ENCODE measurements around the gene SLC25A21.

SLC25A21 gene

DNA sequence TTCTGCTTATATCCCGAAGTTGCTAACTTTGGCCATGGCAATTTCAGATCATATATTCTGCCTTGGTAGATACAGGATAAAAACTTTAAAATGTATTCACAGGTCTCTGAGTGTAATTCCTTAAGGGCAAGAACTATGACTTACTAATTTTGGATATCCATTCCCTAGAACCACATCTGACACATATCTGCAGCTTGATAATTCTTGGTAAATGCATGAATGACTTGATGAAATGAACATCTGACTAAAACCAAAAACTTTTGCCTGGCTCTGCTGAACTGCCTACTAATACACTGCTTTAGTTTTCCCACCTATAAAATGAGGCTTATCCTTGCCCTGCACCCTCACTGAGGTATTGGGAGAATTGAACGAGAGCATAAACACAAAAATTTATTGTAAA is 32.2 kb downstream of the SLC25A21 start:
- no peak for DNase-seq

DNA sequence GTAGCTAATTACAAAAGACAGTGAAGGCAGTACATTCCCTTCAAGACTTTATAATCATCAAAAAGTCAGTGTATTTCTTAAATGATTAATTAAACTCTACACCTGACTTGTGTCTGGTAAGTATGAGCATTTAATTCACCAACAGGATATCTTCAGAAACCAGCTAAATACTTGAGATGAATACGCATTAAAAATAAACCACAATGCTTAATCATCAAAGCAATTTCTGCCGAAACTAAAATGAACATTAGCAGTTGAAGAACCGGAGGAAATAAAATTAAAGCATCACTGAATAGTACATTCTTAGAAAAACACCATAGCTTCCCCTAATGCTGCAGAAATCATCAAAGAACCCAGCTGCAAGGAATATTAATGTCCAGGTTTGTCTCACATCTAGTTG is 32.7 kb downstream of the SLC25A21 start:
- DNase-seq: no peak

DNA sequence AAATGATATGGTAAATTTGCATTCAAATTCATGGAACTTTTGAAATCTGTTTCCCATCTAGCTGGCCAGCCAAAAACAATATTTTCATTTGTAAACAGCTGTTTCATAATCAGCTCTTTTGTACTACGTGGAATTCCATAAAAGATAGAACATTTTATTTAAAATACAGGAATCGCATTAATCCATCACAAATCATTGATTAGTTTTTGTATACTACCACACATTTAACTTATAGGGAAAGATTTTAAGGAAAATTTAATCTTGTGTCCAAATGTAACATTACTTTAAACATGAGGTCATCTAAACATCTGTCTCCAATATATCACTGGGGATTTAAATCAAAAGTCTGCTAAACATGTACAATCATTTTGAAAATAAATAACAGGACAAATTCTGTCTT is 33.5 kb downstream of the SLC25A21 start:
- no peak for DNase-seq

DNA sequence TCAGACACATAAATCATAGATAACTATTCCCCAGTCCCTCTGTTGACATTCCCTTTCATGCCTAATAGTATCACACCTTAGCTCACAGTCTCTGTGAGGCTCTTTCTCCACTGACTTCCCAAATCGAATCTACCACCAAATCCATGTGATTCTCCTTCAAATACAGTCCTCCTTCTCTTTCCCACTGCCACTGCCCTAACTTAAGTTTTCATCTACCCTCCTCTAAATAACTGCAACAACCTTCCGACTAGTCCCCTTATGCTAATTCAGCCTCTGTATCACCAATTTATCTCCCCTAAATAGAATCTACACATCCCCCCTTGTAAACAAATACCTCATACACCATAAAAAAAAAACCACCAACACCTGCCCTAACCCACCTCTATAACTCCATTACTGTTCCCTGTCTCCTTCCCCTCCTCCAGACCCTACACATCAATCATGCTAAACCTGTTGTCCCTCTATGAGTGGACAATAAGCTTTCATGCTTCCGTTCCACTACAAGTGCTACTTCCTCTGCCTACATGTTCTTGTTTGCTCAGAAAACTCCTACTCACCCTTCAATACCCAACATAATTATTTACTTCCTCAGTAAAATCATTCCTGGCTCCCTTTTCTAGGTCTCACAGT is 39.0 kb downstream of the SLC25A21 start:
- no peak for DNase-seq

DNA sequence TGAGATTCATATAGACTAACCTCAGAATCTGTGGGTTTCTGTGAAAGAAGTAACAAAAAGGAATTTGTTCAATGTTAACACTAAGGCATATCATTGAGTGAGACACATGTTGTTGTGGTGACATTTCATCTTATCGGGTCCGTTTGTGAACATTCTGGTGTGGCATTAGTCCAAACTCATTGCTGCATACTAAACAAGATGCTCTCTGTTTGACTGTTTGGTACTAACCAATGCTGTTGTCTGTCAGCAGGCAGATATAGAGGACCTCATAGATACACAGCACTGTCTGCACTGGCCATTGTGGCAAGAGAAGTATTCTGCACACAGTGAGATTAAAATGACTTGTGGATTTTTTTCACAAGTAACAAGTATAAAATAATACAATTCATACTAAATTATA is 41.2 kb downstream of the SLC25A21 start:
- no peak for DNase-seq

DNA sequence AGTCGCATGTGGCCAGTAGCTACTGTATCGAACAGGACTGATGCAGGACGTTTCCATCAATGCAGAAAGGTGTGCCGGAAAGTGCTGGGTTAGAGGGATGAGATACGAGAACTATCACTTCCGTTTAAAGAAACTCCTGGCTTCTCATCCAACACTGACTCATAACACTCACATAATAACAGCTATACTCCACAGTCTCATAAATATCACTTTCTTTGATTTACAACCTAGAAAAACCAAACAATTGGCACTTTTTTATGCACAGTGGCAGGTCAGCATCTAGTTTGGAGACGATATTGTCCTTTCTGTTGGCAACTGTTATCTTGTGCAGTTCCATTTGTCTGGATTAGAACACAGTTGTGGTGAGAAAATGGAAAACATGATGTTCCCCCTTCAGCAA is 43.4 kb downstream of the SLC25A21 start:
- DNase-seq: no peak

DNA sequence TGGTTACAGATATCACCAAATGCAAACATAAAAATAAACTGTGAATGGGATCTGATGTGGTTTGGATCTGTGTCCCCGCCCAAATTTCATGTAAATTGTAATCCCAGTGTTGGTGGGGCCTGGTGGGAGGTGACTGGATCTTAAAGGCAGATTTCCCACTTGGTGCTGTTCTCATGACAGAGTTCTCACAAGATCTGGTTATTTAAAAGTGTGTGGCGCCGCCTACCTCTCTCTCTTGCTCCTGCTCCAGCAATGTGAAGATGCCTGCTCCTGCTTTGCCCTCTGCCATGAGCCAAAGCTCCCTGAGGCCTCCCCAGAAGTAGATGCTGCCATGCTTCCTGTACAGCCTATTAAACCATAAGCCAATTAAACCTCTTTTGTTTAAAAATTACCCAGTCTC is 47.8 kb downstream of the SLC25A21 start:
- DNase-seq: no peak

DNA sequence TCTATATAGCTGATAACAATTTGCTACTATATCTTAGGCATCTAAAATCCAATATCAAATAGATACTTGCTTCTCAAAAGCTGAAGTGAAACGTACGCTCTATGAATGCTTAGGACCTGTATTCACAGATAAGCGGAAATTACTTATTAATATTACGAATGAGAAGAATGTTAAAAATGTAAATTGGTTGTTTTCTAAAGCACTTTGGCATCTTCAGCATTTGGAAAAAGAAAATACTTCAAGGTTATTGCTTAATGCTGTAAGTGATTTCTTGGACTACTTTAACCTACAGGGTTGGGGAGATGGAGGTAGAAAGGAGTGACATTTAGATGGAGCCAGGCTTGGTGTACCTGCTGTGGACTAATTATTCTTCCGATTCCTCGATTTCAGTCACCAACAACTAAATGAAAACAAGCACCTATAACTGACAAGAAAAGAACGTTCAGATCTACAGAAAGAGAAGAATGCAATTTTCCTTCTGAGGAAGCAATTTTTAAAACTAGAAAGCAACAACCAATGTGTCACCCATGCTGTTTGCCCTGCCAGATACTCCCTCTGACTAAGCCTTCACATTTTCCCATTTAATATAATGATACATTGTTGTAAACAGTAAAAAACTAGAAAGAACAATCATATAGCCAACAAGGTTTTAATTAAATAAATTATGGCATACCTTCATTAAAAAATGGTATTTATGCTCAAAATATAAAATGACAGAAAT is 49.3 kb downstream of the SLC25A21 start:
- DNase-seq: no peak

DNA sequence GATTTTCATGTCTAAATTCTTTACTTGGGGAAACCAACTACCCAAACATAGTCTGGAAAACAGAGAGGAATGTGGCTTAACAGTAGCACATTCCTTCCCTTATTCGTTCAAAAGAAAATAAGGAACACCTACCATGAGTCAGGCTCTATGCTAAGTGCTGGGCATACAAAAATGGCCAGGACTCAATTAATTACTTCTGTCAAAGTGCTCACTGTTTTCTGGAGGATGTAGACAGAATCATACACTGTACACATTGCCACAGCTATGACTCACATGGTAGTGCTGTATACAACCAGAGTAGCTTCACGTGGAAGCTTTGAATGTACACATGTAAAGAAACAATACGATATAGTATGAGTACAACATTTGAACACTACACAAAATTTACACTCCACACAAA is 50.1 kb downstream of the SLC25A21 start:
- no peak for DNase-seq

DNA sequence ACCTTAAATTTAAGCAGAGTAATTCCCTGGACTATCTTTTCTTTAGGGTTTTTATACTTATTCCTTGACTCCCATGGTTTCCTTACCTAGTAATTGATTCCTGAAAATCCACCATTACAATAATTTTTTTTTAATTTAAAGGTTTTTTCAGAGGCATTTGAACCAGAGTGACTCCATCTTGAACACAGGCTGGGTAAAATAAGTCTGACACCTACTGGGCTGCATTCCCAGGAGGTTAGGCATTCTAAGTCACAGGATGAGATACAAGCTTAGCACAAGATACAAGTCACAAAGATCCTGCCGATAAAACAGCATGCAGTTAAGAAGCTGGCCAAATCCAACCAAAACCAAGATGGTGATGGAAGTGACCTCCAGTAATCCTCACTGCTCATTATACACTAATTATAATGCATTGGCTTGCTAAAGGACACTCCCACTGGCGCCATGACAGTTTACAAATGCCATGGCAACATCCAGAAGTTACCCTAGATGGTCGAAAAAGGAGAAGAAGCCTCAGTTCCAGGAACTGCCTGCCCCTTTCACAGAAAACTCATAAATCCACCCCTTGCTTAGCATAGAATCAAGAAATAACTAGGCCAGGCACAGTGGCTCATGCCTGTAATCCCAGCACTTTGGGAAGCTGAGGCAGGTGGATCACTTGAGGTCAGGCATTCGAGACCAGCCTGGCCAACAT is 53.6 kb downstream of the SLC25A21 start:
- no peak for DNase-seq

DNA sequence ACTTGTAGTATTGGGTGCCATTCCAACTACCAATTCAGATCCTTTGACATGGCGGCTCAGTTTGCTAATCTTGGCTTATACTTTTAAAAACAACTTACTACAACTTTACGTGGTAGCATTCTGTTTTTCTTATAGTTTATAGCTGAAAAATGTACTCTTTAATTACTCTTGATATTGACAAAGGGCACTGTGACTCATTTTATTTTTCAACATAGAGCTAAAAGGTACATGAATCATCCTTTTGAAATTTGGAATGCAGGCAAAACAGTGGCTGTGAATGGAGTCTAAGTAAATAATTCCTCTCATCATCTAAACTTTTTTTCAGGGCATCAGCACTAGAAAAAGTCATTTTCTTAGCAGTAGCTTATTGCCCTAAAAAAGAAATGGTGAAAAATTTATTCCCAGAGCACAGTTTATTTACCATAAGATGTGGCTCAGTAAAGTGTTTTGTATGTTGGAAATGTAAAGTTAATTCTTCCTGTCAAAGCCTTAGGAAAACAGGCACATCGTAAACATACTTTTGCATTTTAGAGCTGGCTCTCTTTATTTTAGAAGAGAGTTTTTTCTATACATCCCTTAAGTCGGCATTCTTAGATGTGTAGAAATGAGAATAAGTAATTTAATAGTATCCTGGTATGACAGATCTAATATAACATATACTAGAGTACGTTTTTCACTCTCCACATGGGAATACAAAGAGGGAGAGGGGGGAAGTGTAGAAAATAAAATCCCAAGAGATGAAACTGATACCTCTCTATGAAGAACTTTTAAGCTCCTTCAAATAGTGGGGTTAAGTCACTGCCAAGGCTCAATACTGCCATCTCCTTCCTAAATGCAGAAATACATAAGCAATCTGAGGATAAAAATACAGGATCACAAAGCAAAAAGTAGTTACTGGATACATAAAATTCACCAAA is 55.2 kb downstream of the SLC25A21 start:
- no peak for DNase-seq

DNA sequence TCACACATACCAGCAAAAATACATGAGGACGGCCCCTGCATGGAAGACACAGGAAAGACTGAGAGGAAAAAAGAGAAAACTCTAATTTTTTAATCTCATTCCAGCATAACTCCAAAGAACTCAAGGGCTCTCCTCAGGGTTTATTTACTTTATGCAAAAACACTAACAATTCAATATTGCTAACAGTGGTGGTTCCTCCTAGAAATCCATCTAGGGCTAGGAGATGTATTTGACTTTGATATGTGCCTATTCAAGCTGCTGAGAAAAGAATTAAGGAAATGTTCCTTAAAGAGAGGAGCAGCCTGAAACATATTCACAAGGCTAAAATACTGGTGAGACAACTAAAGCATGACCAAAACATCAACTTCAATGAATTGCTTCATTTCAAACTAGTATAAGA is 57.0 kb downstream of the SLC25A21 start:
- DNase-seq: no peak

DNA sequence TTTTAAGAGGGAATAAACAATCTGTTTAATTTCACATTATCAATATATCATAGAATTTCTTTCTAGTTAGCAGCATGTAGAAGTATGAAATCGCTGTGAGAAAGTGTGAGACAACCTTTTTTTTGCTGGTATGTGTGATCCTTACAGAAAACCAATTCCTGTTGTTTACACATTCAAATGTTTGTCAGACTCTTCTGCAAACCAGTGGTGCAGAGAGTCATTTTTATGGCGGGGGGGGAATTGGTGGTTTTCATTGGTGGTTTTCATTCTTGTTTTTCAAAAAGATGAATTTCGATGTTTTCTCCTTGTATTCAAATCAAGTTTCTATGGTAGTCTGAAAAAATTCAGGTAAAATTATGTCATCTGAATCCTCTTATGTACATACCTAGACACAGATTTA is 57.8 kb downstream of the SLC25A21 start:
- DNase-seq: no peak

DNA sequence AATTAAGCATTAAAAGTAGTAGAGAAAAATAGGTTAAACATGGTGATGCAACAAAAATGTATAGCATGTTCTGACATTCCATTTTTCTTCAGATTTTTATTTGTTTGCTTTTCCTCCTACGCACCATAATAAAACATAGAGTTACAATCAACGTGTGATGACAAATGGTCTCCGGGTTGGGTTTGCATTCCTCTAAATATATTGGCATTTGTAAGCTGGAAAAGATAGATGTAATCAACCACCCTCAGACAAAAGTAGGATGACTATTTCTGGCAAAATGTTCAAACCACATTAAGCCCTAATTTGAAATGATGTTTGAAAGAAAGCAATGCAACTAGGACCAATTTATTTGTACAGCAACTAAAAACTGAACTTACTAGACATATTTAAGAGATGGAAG is 58.4 kb downstream of the SLC25A21 start:
- no peak for DNase-seq

DNA sequence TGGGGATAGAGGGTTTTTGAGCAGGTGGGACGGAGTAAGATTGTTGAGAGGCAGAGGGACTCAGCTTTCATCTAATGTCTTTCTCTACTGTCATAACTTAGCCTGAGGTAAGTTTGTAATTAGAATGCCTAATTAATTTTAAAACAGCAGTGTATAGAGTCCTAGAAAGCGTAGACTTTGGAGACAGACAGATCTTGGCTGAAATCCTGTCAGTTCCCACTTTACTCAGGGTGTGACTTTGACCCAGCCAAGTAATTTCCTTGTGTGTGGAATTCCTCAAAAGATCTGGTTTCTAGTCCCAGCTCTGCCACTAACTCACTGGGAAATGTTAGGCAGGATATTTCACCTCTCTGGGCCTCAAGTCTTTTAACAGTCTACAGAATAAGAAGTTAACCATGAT is 74.3 kb downstream of the SLC25A21 start:
- no peak for DNase-seq

DNA sequence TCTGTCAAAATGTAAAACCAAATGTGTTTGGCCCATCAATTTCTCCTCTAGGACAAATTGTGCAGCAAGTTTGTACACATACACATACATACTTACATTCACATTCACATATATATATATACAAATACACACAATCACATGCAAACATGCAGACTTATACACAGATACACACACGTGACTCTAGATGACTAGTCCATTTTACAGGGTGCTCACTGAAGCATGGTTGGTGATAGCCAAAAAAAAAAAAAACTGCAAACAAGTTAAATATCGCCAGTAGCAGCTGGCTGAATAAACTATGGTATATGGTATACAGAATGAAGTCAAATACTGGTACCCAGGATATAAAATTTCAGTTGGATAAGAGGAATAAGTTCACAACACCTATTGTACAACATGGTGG is 77.9 kb downstream of the SLC25A21 start:
- DNase-seq: no peak

DNA sequence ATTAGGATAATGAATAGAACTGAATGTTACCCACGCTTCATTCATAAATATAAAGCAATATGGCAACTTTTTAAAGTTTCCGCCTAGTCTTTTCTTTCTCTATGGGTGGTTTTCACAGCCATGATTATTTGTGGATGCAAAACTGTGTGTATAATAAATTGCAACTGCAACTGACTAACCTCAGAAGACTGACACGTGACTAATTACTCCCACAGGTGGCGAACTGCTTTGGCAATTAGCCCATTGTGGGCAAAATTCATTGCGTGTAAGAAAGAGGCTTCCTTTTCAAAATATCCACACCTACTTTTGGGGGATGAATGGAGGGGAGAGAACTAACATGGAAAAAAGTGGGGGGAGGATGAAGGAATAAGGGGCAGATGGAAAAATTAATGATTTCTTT is 79.0 kb downstream of the SLC25A21 start:
- DNase-seq: no peak

DNA sequence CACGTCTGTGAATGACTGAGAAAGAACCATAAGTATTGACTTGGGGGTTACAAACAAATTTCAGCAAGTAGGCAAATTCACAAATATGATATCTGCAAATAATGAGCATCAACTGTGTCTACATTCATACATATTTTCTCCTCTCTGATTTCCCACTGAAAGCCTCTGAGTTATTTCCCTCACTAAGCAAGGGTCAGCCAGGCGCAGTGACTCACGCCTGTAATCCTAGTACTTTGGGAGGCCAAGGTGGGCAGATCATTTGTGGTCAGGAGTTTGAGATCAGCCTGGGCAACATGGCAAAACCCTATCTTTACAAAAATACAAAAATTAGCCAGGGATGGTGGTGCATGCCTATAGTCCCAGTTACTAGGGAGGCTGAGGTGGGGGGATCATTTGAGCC is 80.8 kb downstream of the SLC25A21 start:
- DNase-seq: no peak

DNA sequence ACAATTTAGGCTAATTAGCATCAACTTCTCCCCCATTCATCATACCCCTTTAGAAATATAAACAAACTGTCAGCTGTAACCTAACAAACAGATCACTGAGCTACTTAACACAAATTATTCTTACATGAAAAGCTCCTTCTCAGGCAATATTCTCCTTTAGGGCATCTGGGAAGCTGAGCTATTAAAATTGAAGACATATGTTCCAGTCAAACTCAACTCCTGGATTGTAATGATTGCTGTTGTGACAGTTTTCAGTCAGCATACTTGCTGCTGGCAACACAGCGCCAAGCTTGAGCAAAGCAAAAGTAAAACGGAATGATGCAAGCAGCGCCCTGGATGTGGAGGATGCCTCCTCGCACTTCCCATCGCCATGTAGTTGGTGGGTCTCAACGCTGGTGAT is 82.4 kb downstream of the SLC25A21 start:
- DNase-seq: no peak

DNA sequence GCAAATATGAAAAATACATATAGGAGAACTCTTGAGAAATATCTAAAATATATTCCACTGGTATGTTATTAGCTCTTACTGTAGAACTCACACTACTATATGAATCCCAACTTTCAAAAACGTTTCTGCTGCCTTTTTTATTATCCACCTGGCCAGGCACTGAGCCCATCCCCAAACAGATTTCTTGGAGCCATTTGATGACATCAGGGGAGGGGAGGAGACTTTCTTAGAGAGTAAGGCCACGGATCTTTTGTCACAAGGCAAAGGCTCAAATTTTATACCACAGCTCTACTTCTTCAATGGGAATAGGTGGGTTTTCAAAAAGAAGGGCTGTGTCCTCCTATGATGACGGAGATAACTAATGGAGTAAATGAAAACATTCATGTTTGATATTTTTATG is 83.0 kb downstream of the SLC25A21 start:
- DNase-seq: no peak

DNA sequence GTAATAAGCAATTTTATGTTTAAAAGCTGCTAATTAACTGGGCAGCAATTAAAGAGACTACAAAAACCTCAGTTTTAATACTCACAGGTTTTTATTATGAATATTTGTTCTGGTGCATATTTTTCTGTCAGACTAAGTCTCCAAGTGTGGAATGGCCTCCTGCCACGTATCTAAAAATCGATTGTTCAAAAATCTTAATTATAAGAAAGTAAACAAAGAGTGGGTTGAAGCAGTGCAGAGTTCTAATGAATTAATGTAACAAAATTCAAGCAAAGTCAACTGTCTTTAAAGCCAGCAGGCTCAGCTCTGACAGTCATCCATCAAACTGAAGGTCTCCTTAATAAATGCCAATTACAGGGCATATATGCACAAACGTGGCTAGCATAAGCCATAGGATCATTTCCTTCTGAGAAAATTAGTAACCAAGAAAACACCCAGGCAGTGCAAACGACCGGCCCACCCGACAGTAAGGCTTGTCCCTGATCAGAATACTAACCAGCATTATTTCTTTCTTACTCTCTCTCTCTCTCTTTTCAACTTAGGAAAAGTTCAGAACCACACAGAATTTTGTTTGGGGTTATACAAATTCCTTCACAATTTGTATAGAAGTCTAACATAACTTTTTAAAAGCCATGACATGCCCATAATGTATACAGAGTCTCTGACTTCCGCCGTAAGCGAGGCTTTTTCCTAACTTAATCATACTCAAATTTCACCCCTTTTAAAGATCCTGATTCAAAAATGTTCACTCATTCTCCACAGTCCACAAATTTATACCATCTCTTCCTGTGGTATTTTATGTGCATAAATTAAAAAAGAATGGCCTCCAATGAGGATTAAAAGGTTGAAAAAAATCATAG is 83.8 kb downstream of the SLC25A21 start:
- DNase-seq: no peak

DNA sequence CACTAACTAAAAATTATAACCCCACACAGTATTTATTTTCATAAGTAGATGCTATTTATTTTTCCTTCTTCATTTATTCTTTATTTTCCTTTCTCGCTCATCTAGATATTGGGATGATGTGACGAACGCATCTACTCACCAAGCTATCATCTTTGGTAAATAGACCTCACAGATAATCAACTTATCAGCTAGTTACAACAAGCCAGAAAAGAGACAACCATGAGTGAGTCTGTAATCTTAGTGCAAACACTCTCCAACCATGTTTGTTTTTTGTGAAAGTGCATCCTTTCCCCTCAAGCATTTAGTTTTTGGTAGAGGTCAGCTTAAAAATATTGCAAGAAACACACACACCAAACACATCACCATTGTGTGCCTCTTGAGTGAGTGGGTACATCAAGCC is 84.9 kb downstream of the SLC25A21 start:
- no peak for DNase-seq
